GM13977 (cell line): ENCODE data around the gene KCP.
"Not testable (repeated sequence)": the region's sequence is repeated elsewhere in the genome, so short reads cannot be mapped to it uniquely, and the experiment has no call there.

ENCODE experiments used
- DNase-seq: peaks from one replicate; pipeline ENCODE4 v3.0.0; 2012; ENCODE audit warnings: low spot score
- CTCF ChIP-seq: IDR thresholded peaks from 2 replicates; pipeline ENCODE4 v1.5.1; 2012; ENCODE audit warnings: mild to moderate bottlenecking, control low read depth; ENCODE audit not compliant: insufficient read depth; ENCODE audit errors: extremely low read depth, missing control alignments
- in situ Hi-C: fragments of 300-500 bp; cut with MboI; formaldehyde crosslinking; loops from one replicate; pipeline ENCODE4 v1.12.0; 2022; ENCODE audit warnings: low sequenced_read_pairs, low pct_unique_long_range_greater_than_20kb, mixed read lengths, inconsistent platforms; ENCODE audit not compliant: unreplicated experiment

Gene KCP

GRCh38 chr7:128944487-128945236 is 34.2 kb upstream of the KCP start:
- DNase-seq, result no peak
- in situ Hi-C loops, result no loop called here
- no peak for TF ChIP-seq CTCF

DNA sequence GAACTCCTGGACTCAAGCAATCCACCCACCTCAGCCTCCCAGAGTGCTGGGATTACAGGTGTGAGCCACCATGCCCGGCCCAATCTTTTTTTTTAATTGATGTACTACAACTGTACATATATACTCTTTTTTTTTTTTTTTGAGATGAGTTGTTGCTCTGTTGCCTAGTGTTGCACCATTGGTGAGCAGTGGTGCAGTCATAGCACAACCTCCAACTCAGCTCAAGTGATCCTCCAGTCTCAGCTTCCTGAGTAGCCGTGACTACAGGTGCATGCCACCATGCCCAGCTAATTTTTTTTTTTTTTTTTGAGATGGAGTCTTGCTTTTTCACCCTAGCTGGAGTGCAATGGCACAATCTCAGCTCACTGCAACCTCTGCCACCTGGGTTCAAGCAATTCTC is 32.7 kb upstream of the KCP start:
- in situ Hi-C loops, DNase-seq: not testable (repeated sequence)

DNA sequence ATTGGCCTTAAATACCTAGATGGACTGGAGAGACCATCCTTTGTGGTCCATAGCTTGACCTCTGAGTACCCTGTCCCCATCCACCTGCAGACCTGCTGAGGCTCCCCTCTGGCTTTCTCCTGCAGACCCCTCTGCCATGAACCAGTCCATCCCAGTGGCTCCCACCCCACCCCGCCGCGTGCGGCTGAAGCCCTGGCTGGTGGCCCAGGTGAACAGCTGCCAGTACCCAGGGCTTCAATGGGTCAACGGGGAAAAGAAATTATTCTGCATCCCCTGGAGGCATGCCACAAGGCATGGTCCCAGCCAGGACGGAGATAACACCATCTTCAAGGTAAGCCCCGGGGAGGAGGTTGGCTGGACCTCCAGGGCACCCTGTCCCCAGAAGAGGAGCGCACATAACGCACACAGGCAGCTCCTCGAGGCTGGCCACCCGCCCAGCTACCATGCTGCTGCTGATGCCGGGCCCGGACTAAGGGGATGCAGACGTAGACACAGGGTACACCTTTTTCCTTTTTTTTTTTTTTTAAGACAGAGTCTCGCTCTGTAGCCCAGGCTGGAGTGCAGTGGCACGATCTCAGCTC is 31.5 kb upstream of the KCP start:
- in situ Hi-C loops, result no loop called here
- no peak for DNase-seq
- no peak for TF ChIP-seq CTCF

DNA sequence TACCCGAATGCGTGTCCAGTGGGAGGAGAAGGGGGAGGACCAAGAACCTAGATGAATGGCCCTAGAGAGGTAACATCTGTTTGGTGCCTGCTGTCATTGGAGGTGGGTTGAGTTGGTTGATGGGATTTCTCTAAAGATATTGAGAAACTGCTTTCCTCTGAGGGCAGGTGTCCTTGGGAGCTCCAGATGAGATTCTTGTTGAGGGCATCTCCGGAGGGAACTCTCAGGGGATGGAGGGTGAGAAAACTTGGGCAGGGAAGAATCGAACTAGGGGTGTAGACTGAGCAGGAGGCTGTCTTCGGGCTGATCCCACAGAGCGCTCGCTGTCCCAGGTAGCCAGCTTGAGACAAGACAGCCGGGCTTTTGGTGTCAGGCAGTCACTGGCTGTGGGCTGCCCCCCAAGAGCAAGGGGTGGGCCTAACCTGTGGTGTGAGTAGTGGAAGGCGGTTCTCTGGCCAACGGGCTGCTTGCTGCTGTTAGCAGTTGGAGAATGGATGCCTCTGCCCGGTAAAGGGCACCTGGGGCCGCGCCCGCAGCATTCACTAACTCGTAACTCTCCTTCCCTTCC is 30.9 kb upstream of the KCP start:
- no peak for TF ChIP-seq CTCF
- in situ Hi-C loops, result no loop called here
- DNase-seq, result no peak

- in situ Hi-C loops, result no loop called here
- TF ChIP-seq CTCF, result no peak
- DNase-seq, result peak; percentile 92
Observed at GRCh38 chr7:128940494-128941322, 30.2 kb upstream of the KCP start.

- peak; percentile 80 for DNase-seq
- in situ Hi-C loops, result no loop called here
- TF ChIP-seq CTCF, result peak; percentile 44
Observed at GRCh38 chr7:128939861-128940410, 29.4 kb upstream of the KCP start.
